MM.1S (cell line): ENCODE data around the gene SCARF2.
"Not testable (repeated sequence)": the region's sequence is repeated elsewhere in the genome, so short reads cannot be mapped to it uniquely, and the experiment has no call there.

Experiments used
- DNase-seq: peaks from one replicate; pipeline ENCODE4 v3.0.0-alpha.2; 2015
- H2AFZ ChIP-seq: fragments of 300-600 bp; sonication (generic); 2 replicates; pipeline ENCODE4 v1.6.0; 2016; ENCODE audit warnings: antibody characterized with exemption, low read length
- H3F3A ChIP-seq: fragments of 300-600 bp; sonication (generic); 2 replicates; pipeline ENCODE4 v1.6.1; 2016; ENCODE audit warnings: mild to moderate bottlenecking, antibody characterized with exemption, low read length, moderate library complexity, mixed read lengths; ENCODE audit not compliant: insufficient read depth
- H3K27ac ChIP-seq: fragments of 300-600 bp; sonication (generic); 2 replicates; pipeline ENCODE4 v1.5.1; 2016; ENCODE audit warnings: mild to moderate bottlenecking, low read length
- H3K27me3 ChIP-seq: fragments of 300-600 bp; sonication (generic); replicated peaks from 2 replicates; pipeline ENCODE4 v1.6.0; 2016; ENCODE audit warnings: low read length; ENCODE audit not compliant: insufficient read depth
- H3K36me3 ChIP-seq: fragments of 300-600 bp; sonication (generic); replicated peaks from 2 replicates; pipeline ENCODE4 v1.6.1; 2016; ENCODE audit warnings: mild to moderate bottlenecking, low read length, mixed read lengths; ENCODE audit not compliant: insufficient read depth
- H3K4me1 ChIP-seq: fragments of 300-600 bp; sonication (generic); 2 replicates; pipeline ENCODE4 v1.6.1; 2016; ENCODE audit warnings: low read length, mixed read lengths
- H3K4me2 ChIP-seq: fragments of 300-600 bp; sonication (generic); 2 replicates; pipeline ENCODE4 v1.6.0; 2016; ENCODE audit warnings: low read depth, low read length
- H3K4me3 ChIP-seq: fragments of 300-600 bp; sonication (generic); 2 replicates; pipeline ENCODE4 v1.5.1; 2016; ENCODE audit warnings: low read length, mixed read lengths
- H3K79me2 ChIP-seq: fragments of 300-600 bp; sonication (generic); 2 replicates; pipeline ENCODE4 v1.6.1; 2016; ENCODE audit warnings: mixed run types, low read length, mixed read lengths
- H3K9ac ChIP-seq: fragments of 300-600 bp; sonication (generic); 2 replicates; pipeline ENCODE4 v1.6.1; 2016; ENCODE audit warnings: low read length, mixed read lengths
- H3K9me2 ChIP-seq: fragments of 300-600 bp; sonication (generic); replicated peaks from 2 replicates; pipeline ENCODE4 v1.6.1; 2016; ENCODE audit warnings: mild to moderate bottlenecking, low read length, mixed read lengths; ENCODE audit not compliant: insufficient read depth
- H3K9me3 ChIP-seq: fragments of 300-600 bp; sonication (generic); replicated peaks from 2 replicates; pipeline ENCODE4 v1.6.1; 2016; ENCODE audit warnings: mild to moderate bottlenecking, low read length, mixed read lengths; ENCODE audit not compliant: insufficient read depth
- H4K20me1 ChIP-seq: fragments of 300-600 bp; sonication (generic); 2 replicates; pipeline ENCODE4 v1.6.1; 2016; ENCODE audit warnings: mild to moderate bottlenecking, low read length, moderate library complexity, mixed read lengths; ENCODE audit not compliant: insufficient read depth
- CTCF ChIP-seq: fragments of 300-600 bp; sonication (generic); IDR thresholded peaks from 2 replicates; pipeline ENCODE4 v1.5.1; 2016; ENCODE audit warnings: antibody characterized with exemption, low read length, mixed read lengths
- EZH2 ChIP-seq: fragments of 300-600 bp; sonication (generic); optimal IDR thresholded peaks from 2 replicates; pipeline ENCODE3; 2017; ENCODE audit warnings: low read depth, mild to moderate bottlenecking, antibody characterized with exemption, low read length, mixed read lengths
- EZH2phosphoT487 ChIP-seq: fragments of 300-600 bp; sonication (generic); IDR thresholded peaks from 2 replicates; pipeline ENCODE4 v1.6.1; 2018; ENCODE audit warnings: antibody characterized with exemption, low read length

Gene SCARF2

GRCh38 chr22:20378110-20378509, 59.5 kb downstream of the SCARF2 start:
- no peak for DNase-seq
- Histone ChIP-seq H3K27ac (no peak overlapping the region; the same call in 1 of the 2 replicates), H3K79me2 (no peaks in the 10 kb centered on the region), H3K9me2 (no peaks in the 10 kb centered on the region), H3K4me3 (no peak overlapping the region), H3K27me3 (no peaks in the 10 kb centered on the region), H2AFZ (no peak overlapping the region), H3K4me1 (peaks cover 34% of the 10 kb centered on the region), H3K9ac (no peak overlapping the region), H3F3A (peaks cover 19% of the 10 kb centered on the region), H4K20me1 (no peaks in the 10 kb centered on the region), H3K36me3 (no peaks in the 10 kb centered on the region), H3K9me3 (no peaks in the 10 kb centered on the region), H3K4me2 (no peak overlapping the region)
- TF ChIP-seq CTCF (no peak), EZH2phosphoT487 (no peak), EZH2 (no peak)

- not testable (repeated sequence) for H3K27me3 ChIP-seq, H2AFZ ChIP-seq, H3K4me3 ChIP-seq, H3K27ac ChIP-seq, H3K9me3 ChIP-seq, H3K79me2 ChIP-seq, H3K9me2 ChIP-seq, DNase-seq, H3K4me2 ChIP-seq, H3K9ac ChIP-seq, H4K20me1 ChIP-seq, H3K36me3 ChIP-seq
- Histone ChIP-seq H3F3A (peaks cover 19% of the 10 kb centered on the region), H3K4me1 (peaks cover 34% of the 10 kb centered on the region)
Measured at GRCh38 chr22:20376983-20377382, 60.6 kb downstream of the SCARF2 start.

DNA sequence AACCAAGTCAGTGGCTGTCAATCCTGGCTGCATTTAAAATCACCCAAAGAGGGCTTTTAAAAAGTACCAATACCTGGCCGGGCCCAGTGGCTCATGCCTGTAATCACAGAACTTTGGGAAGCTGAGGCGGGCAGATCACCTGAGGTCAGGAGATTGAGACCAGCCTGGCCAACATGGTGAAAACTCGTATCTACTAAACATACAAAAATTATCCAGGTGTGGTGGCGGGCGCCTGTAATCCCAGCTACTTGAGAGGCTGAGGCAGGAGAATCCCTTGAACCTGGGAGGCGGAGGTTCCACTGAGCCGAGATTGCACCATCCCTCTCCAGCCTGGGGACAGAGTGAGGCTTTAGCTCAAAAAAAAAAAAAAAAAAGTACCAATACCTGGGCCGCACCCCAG, 61.3 kb downstream of the SCARF2 start:
- not testable (repeated sequence) for H4K20me1 ChIP-seq, H3K4me3 ChIP-seq, H3K36me3 ChIP-seq, H3K9me2 ChIP-seq, H2AFZ ChIP-seq, H3K27me3 ChIP-seq, H3K27ac ChIP-seq, H3K9ac ChIP-seq, H3K79me2 ChIP-seq, H3K9me3 ChIP-seq, H3K4me2 ChIP-seq, DNase-seq
- H3F3A ChIP-seq = peaks cover 19% of the 10 kb centered on the region
- peaks cover 34% of the 10 kb centered on the region for H3K4me1 ChIP-seq
